Stimulated activated naive CD8-positive, alpha-beta T cell treated with anti-CD3 and anti-CD28 coated beads, Interleukin-15, Interleukin-2, amounts not matched to agents 100 ng/mL and 50 ng/mL, for 24 hours (primary cell): ENCODE results near the gene TEX2.

ENCODE experiments used
- H3K27ac Mint-ChIP-seq: one replicate; pipeline ENCODE4 v1.8.0; 2021; ENCODE audit warnings: mild to moderate bottlenecking, mixed read lengths
- H3K27me3 Mint-ChIP-seq: one replicate; pipeline ENCODE4 v1.8.0; 2021; ENCODE audit warnings: mixed read lengths
- H3K36me3 Mint-ChIP-seq: one replicate; pipeline ENCODE4 v1.8.0; 2021; ENCODE audit warnings: low read depth, mixed read lengths
- H3K4me1 Mint-ChIP-seq: one replicate; pipeline ENCODE4 v1.8.0; 2021; ENCODE audit warnings: low read depth, mixed read lengths
- H3K4me3 Mint-ChIP-seq: one replicate; pipeline ENCODE4 v1.8.0; 2021; ENCODE audit warnings: mild to moderate bottlenecking, mixed read lengths
- H3K9me3 Mint-ChIP-seq: one replicate; pipeline ENCODE4 v1.8.0; 2021; ENCODE audit warnings: mixed read lengths

TEX2 gene

GRCh38 chr17:64278614-64279013, 15.6 kb upstream of the TEX2 start:
- Mint-ChIP-seq H3K27ac (no peak overlapping the region), H3K9me3 (no peaks in the 10 kb centered on the region), H3K4me3 (no peak overlapping the region), H3K36me3 (no peaks in the 10 kb centered on the region), H3K27me3 (peaks cover 2% of the 10 kb centered on the region), H3K4me1 (peaks cover 3% of the 10 kb centered on the region)

DNA sequence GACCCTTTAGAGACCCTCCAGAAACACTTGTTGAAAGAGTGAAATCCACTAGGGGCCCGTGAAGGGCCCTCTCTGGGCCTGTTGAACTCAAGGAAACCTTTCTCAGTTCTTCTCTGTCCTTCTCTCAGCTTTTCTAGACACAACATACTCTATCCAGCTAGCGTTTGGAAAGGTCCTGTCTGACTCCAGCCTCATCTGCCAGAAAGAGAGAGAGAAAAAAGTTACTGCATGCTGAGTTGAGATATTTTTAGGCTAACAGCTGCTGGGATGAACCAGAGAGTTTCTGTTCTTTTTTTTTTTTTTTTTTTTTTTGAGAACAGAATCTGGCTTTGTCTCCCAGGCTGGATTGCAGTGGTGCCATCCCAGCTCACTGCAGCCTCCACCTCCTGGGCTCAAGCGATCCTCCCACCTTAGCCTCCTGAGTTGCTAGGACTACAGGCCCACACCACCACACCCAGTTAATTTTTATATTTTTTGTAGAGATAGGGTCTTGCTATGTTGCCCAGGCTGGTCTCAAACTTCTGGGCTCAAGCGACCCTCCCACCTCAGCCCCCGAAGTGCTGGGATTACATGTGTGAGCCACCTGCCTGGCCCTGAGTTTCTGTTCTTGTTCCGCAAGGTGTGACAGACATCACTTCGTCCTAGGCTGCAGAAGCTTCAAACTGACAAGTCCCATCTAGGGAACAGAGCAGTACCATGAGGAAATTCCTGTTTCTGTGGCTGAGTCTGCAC, 14.9 kb upstream of the TEX2 start:
- no peaks in the 10 kb centered on the region for H3K36me3 Mint-ChIP-seq
- H3K27ac Mint-ChIP-seq: no peak overlapping the region
- no peaks in the 10 kb centered on the region for H3K27me3 Mint-ChIP-seq
- H3K9me3 Mint-ChIP-seq: no peaks in the 10 kb centered on the region
- peaks cover 3% of the 10 kb centered on the region for H3K4me1 Mint-ChIP-seq
- H3K4me3 Mint-ChIP-seq: no peak overlapping the region

- Mint-ChIP-seq H3K4me1 (peaks cover 3% of the 10 kb centered on the region), H3K9me3 (no peaks in the 10 kb centered on the region), H3K36me3 (no peaks in the 10 kb centered on the region), H3K4me3 (no peak overlapping the region), H3K27me3 (no peaks in the 10 kb centered on the region), H3K27ac (no peak overlapping the region)
Observed at GRCh38 chr17:64276961-64277505, 14.0 kb upstream of the TEX2 start.

DNA sequence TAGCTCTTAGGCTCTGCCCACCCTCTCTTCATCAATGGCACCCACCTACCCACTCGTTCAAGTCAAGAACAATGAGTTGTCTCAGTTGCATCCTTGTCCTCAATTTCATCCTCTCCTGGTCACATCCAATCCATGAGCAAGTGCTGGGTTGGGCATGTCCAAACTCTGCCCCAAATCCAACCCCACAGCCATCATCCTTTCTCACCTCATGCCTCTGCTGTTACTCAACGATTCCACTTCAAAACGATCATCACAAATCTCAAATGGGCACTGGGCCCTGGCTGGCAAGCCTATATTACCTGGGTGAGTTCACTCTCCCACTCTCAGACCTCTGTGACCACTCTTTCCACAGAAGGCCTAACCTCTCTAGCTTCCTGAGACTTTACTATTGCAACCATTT, 12.0 kb upstream of the TEX2 start:
- H3K36me3 Mint-ChIP-seq: no peaks in the 10 kb centered on the region
- peaks cover 22% of the 10 kb centered on the region for H3K4me1 Mint-ChIP-seq
- H3K27ac Mint-ChIP-seq: no peak overlapping the region
- no peaks in the 10 kb centered on the region for H3K9me3 Mint-ChIP-seq
- no peak overlapping the region for H3K4me3 Mint-ChIP-seq
- H3K27me3 Mint-ChIP-seq: no peaks in the 10 kb centered on the region

GRCh38 chr17:64273006-64273405, 9.9 kb upstream of the TEX2 start:
- Mint-ChIP-seq H3K27me3 (no peaks in the 10 kb centered on the region), H3K36me3 (no peaks in the 10 kb centered on the region), H3K4me3 (no peak overlapping the region), H3K4me1 (peaks cover 21% of the 10 kb centered on the region), H3K9me3 (no peaks in the 10 kb centered on the region), H3K27ac (no peak overlapping the region)

DNA sequence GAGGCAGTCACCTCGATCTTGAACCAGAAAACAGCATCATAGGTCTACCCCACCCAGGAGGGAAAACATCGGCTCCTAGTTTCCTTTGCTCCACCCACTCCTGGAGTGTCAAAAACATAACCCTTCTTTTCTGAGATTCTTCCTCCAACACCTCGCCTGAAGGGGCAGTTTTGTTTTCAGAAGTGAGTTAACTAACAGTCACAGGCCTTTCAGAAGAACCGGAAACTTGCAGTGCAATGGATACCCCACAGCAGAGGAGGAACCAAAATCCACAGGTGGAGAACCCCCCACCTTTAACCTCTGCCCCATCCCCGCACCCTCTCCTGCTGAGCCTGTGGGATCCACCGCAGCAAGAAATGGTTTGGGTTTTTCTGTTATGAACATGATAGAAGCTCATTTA, 7.8 kb upstream of the TEX2 start:
- Mint-ChIP-seq H3K4me1 (peaks cover 21% of the 10 kb centered on the region), H3K4me3 (peak overlapping the region; percentile 14), H3K27ac (peak overlapping the region; percentile 40), H3K9me3 (no peaks in the 10 kb centered on the region), H3K36me3 (no peaks in the 10 kb centered on the region), H3K27me3 (no peaks in the 10 kb centered on the region)

DNA sequence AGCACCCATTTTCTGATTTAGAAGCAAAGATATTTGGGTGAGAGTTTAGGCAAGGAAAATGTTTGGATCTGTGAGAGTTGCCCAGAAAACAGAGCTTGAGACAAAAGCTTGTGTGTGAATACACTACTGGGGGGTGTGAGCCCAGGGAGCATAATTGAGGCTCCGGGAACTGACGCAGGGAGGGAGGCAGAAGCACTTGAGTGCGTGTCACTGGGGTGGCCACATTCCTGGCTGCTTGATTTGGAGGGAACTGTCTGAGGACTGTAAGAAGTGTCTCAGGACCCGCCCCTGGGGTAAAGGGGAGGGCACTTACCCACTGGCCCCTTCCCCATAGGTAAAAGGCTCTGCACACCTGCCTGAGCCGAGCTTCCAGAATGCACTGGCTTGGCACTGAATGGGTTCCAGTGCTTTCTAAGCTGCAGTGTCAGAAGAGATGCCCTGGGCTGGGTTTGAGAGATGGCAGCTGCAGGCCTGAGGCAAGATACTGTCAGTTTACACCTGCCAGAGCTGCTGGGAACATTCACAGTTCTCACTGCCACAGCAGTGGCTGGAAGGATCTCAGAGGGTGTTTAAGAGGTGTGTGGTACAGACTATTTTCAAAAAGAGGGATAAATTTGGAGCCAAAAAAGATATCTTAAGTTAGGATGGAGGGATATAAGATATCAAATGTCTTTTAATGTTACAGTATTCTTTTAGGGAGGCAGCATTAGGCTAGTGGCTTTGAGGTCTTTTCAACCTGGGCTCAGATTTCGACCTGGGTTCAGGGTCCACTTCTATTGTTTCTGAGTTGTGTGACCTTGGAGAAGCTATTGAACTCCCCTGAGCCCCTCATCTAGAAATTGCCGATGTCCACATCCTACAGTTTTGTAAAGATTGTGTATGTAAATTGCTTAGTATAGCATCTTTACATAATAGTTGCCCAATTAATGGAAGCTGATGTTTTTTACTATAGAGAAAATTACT, 6.9 kb upstream of the TEX2 start:
- H3K9me3 Mint-ChIP-seq: no peaks in the 10 kb centered on the region
- no peak overlapping the region for H3K27ac Mint-ChIP-seq
- H3K27me3 Mint-ChIP-seq: no peaks in the 10 kb centered on the region
- peaks cover 21% of the 10 kb centered on the region for H3K4me1 Mint-ChIP-seq
- H3K4me3 Mint-ChIP-seq: peak overlapping the region; percentile 14
- H3K36me3 Mint-ChIP-seq: no peaks in the 10 kb centered on the region

DNA sequence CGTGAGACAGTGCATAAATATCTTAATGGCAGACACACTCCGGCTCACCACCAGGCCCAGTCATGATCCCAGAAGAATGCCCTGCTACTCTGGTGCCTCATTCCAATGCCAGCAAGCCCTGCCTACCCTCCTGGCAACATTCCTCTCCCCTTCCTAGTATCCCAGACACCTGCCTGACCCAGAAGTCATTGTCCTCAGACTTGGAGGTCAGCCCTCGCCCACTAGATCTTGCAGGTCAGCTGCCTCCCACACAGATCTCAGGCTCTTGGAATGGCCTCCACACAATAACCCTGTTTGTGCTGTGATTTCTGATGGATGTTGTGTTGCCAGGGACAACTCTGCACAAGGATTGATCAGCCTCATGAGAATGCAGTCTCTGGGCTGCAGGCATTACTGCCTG, 1.8 kb upstream of the TEX2 start:
- peaks cover 41% of the 10 kb centered on the region for H3K4me1 Mint-ChIP-seq
- H3K9me3 Mint-ChIP-seq: no peaks in the 10 kb centered on the region
- no peaks in the 10 kb centered on the region for H3K27me3 Mint-ChIP-seq
- no peak overlapping the region for H3K27ac Mint-ChIP-seq
- no peaks in the 10 kb centered on the region for H3K36me3 Mint-ChIP-seq
- H3K4me3 Mint-ChIP-seq: no peak overlapping the region

- H3K4me3 Mint-ChIP-seq: peak overlapping the region; percentile 91
- H3K27ac Mint-ChIP-seq: peak overlapping the region; percentile 87
- no peaks in the 10 kb centered on the region for H3K36me3 Mint-ChIP-seq
- no peaks in the 10 kb centered on the region for H3K9me3 Mint-ChIP-seq
- no peaks in the 10 kb centered on the region for H3K27me3 Mint-ChIP-seq
- peaks cover 43% of the 10 kb centered on the region for H3K4me1 Mint-ChIP-seq
Observed at GRCh38 chr17:64262198-64262999, 661 bp downstream of the TEX2 start.

GRCh38 chr17:64261417-64262145, 1.5 kb downstream of the TEX2 start:
- H3K4me3 Mint-ChIP-seq: peak overlapping the region; percentile 91
- H3K36me3 Mint-ChIP-seq: no peaks in the 10 kb centered on the region
- H3K9me3 Mint-ChIP-seq: no peaks in the 10 kb centered on the region
- peaks cover 43% of the 10 kb centered on the region for H3K4me1 Mint-ChIP-seq
- H3K27me3 Mint-ChIP-seq: no peaks in the 10 kb centered on the region
- peak overlapping the region; percentile 87 for H3K27ac Mint-ChIP-seq

GRCh38 chr17:64260886-64261285, 2.2 kb downstream of the TEX2 start:
- no peak overlapping the region for H3K27ac Mint-ChIP-seq

GRCh38 chr17:64259922-64260321, 3.1 kb downstream of the TEX2 start:
- H3K27me3 Mint-ChIP-seq: no peaks in the 10 kb centered on the region
- H3K9me3 Mint-ChIP-seq: no peaks in the 10 kb centered on the region
- peaks cover 43% of the 10 kb centered on the region for H3K4me1 Mint-ChIP-seq
- H3K4me3 Mint-ChIP-seq: no peak overlapping the region
- H3K36me3 Mint-ChIP-seq: peaks cover 3% of the 10 kb centered on the region
- no peak overlapping the region for H3K27ac Mint-ChIP-seq

More at GRCh38 chr17:64260886-64261285, 2.2 kb downstream of the TEX2 start:
- no peaks in the 10 kb centered on the region for H3K9me3 Mint-ChIP-seq
- H3K36me3 Mint-ChIP-seq: peaks cover 3% of the 10 kb centered on the region
- no peaks in the 10 kb centered on the region for H3K27me3 Mint-ChIP-seq
- peaks cover 43% of the 10 kb centered on the region for H3K4me1 Mint-ChIP-seq
- peak overlapping the region; percentile 28 for H3K4me3 Mint-ChIP-seq

DNA sequence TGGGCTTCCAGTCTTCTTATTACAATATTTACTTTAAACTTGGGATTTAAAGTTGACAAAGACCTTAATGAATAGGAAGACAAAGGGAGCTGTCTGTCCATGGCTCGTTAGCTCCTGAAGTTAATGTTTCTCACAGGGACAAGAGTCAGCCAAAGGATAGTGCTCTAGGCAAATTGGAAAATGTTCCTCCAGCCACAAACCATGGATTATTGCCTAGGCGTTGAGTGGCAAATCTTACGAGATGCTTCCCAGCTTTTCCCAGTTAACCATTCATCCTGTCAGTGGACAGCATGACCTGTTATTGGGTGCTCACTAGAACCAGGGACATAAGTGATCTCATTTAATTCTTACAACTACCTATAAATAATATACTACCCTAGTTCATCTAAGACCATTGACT, 3.6 kb downstream of the TEX2 start:
- Mint-ChIP-seq H3K4me3 (no peak overlapping the region), H3K4me1 (peaks cover 40% of the 10 kb centered on the region), H3K36me3 (peaks cover 3% of the 10 kb centered on the region), H3K27ac (no peak overlapping the region), H3K9me3 (no peaks in the 10 kb centered on the region), H3K27me3 (no peaks in the 10 kb centered on the region)
